Measurements from ENCODE around the gene HOXD1.

- TF ChIP-seq, protein P1, sequence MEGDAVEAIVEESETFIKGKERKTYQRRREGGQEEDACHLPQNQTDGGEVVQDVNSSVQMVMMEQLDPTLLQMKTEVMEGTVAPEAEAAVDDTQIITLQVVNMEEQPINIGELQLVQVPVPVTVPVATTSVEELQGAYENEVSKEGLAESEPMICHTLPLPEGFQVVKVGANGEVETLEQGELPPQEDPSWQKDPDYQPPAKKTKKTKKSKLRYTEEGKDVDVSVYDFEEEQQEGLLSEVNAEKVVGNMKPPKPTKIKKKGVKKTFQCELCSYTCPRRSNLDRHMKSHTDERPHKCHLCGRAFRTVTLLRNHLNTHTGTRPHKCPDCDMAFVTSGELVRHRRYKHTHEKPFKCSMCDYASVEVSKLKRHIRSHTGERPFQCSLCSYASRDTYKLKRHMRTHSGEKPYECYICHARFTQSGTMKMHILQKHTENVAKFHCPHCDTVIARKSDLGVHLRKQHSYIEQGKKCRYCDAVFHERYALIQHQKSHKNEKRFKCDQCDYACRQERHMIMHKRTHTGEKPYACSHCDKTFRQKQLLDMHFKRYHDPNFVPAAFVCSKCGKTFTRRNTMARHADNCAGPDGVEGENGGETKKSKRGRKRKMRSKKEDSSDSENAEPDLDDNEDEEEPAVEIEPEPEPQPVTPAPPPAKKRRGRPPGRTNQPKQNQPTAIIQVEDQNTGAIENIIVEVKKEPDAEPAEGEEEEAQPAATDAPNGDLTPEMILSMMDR (IDR thresholded peaks at IDR 0.05), result no peak
- TF ChIP-seq ZFX (IDR thresholded peaks at IDR 0.05; ENCODE audit: borderline replicate concordance), result no peak
Measured at GRCh38 chr2:176171351-176172006, 17.0 kb upstream of the HOXD1 start.

Measured in 22Rv1 (cell line).